DMS 273 (cell line): ENCODE results near the gene SIRPA.

Experiments used
- DNase-seq: peaks from one replicate; lab custom pipeline; 2025; ENCODE audit not compliant: unreplicated experiment; lab: John Stamatoyannopoulos, UW

Gene SIRPA

DNA sequence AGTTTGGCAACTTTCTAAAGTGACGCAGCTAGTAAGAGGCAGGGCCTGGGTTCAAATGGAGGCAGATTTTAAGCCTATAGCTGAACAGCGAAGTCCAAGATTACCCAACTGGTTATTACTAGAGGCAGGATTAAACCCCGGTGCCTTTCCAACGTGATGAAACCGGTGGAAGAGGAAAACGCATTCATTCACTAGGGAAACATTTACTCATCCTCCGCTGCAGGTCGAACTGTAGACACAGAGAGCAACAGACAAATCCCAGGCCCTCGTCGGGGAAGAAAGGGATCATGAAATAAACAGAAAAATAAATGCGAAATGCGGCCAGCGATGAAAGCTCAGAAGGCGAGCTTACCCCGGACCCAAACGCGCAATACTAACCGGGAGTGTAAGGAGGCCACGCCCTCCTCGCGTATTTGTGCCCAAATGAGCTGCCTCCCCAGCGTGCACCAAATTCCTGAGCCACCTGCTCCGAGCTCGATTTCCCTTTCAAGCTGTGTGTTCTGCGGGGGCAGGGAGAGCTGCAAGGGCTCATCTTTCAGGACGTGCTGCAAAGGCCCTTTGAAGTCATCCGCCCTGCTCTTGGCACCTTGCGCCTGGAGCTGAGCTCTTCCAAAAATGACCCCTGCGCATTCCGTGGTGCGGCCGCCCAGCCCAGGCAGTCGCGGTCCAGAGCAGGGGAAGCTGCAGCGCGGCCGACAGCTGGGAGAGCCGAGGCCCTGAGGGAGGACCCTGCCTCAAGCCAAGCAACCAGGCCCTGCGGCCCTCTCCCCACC is 51.7 kb downstream of the SIRPA start:
- peak; percentile 52 for DNase-seq

DNA sequence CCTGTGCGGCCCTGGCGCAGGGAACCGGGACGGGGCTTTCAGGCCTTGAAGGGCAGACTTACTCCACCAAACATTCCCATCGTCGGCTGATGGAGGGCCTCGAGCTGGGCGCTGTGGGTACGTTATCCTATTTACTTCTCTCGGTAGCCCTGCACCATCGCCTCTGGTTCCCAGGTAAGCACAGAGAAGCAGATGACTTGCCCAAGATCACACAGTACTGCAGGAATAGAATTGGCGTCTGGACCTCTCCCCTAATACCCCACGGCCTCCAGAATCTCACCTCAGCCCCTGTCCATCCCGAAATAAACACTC is 52.3 kb downstream of the SIRPA start:
- DNase-seq, result no peak

DNA sequence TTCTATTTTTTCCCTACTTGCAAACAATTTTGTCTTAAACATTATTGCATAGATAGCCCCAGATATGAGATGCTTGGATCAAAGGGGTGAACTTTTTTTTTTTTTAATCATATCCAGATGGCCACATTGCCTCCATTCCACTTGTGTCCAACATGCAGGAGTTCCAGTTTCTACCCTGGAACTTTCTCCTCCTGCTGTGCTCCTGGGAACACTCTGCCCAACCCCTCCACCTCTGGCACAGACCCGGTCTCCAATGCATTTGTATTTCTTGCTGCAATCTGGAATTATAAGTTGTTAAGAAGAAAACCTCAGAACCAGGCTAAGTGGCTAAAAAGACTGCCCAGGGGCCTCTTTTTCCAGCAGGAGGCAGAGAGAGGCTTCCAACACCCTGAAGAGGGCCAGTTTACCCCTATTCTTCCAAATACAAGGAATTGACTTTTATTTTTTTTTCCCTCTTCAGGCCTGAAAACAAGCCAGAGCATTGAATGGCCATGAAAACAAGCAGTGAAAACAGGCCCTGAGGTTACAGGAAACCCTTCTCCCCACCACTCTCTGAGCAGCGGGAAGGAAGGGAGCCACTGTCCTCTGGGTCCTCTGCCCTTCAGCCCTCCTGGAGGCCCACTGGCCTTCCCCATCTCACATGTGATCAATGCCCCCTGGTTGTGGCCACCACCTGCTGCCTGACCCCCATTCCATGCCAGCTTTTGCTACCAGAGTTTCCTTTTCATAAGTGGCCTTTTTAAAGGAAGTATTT is 54.3 kb downstream of the SIRPA start:
- DNase-seq, result no peak

DNA sequence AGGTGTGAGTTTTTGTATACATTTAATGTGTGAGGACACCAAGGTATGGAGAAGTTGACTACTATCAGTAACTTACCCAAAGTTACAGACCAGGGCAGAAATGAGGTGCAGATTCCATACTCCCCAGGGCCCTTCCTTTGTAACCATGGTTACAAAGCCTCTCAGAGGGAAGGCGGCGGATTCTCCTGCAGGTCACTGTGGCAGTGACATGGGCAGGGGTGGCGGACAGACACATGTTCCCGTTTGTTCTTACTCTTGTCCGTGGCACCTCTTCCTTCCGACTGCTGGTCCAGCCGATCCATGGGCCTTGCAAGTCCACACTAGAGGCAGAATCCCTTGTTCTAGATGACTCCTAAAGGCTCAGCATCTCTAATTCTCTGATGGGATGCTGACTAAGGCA is 55.6 kb downstream of the SIRPA start:
- no peak for DNase-seq

DNA sequence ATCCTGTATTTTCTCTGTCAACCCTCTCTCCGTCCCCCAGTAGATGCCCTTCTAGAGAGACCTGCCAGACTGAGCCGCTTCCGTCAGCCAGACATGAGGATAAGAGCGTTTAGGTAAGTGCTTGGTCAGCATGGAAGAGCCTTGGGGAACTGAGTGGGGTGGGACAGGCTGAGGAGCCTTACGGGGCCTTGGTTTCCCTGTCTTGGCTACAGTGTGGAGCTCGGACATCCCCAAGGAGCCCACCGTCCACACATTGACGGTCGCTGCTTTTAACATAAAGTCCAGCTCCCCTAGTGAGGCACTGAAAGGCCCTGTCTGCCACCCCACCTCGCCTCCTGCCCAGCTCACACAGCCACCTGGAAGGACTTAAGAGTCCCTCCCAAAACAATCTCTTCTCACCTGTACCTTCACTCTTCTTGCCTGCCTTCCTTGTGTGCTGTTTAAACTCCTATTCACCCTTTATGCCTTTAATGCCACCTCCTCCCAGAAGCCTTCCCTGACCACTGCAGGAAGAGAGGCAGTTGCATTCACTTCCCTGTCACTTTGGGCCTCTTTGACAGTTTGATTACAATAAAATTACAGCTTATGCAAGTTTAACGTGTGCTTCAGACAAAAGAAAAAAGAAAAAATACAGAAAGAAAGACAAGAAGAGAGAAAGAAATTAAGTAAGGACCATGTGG is 56.4 kb downstream of the SIRPA start:
- no peak for DNase-seq

DNA sequence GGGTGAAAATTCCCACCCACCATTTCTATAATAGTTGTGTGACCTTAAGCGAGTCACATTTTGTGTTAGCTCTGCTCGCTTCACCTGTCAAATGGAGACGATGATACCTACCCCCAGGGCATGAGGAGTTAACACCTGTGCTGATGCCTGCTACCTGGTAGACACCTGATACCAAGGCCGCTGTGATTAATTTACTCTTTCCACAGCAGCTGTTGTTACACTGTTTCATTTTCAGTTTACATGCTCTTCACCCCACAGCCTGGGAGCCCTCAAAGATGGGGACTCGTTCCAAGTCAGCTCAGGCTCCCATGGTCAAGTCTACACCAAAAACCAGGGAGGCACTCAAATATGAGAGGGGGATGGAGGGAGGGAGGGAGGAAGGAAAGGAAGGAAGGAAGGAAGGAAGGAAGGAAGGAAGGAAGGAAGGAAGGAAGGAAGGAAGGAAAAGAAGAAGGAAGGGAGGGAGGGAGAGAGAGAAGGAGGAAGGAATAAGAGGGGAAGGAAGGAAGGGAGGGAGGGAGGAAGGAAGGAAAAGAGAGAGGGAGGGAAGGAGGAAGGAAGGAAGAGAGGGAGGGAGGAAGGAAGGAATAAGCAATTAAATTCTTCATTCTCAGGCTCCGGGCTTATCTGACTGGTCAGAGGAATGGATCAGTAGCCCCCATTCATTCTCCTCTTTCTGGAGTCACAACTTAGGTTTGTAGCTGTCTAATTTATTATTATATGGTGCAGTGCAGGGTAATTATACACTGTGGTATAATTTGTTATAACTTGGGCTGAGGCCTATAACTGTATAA is 57.7 kb downstream of the SIRPA start:
- DNase-seq, result no peak

DNA sequence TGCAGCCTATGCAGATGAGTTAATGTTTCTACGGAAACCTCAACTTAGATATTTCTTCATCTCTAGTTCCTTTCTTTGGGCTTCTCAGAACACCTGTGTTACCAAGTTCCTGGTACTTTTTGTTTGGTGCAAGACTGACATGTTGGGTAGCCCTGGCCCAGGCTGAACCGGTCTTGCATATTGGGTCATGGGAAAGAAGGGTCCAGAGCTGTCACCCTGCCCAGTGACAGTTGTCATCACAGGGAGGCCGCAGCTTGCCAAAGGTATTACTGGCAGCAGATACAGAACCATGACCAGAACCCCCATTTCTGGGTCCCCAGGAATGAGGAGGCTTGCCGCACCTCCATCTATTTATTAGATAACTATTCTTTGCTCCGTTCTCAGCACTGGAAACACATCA is 58.4 kb downstream of the SIRPA start:
- no peak for DNase-seq

DNA sequence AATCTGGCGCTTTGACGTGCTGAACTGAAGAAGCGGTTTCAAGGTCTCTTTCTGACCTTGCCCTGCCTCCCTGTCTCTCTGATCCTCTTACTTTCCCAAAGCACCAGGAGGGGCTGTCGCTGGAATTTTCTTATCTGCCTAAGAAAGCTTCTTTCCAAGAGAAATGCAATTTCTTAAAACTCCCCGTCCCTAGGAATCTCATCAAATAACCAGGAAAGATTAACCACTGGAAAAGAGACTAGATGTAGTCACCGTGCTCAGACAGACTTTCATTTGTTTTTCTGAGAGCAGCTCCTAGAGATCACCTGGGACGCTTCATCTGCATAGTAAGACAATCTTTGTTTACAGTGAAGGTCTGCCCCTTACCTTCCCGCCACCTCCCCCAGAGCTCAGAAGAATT is 60.0 kb downstream of the SIRPA start:
- no peak for DNase-seq

DNA sequence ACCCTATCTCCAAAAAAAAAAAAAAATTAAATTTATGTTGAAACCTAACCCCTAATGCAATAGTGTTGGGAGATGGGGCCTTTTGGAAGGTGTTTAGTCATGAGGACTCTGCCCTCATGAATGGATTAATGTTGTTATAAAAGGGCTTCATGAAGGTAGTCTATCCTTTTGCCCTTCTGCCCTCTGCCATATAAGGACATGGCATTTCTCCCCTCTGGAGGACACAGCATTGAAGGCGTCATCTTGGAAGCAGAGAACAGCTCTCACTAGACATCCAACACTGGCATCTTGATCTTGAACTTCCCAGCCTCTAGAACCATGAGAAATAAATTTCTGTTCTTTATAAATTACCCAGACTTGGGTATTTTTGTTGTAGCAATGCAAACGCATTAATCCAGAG is 63.2 kb downstream of the SIRPA start:
- DNase-seq, result no peak

DNA sequence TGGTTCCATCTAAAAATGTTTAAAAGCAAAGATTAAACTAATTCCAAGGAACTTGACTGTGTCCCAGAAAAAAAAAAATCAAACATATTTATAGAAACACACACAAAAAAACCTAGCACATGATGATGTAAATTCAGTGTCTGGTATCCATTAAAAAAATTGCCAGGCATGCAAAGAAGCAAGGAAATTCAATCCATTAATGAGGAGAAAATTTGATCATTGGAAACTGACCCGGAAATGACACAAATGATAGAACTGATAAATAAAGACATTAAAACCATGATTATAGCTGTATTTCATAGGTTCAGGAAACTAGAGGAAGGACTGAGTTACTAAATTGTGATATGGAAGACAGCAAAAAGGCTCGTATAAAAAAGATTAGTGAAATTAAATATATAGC is 63.9 kb downstream of the SIRPA start:
- no peak for DNase-seq

DNA sequence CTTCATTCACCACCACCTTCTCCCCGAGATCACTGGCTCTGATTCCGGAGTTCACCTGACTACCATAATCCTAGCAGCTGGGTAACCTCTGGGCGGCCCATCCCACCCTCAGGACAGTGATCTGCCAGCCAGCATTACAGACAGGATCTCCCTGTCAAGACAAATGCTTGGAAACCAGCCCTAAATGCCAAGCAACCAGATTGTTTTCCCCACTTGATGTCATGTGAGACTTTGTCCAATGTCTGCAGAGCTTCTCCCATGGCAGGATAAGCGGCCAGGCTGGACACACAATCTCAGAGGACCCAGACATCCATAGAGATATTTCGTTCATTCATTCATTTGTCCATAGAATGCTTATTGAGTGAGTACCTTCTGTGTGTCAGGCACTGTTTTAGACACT is 66.2 kb downstream of the SIRPA start:
- no peak for DNase-seq

DNA sequence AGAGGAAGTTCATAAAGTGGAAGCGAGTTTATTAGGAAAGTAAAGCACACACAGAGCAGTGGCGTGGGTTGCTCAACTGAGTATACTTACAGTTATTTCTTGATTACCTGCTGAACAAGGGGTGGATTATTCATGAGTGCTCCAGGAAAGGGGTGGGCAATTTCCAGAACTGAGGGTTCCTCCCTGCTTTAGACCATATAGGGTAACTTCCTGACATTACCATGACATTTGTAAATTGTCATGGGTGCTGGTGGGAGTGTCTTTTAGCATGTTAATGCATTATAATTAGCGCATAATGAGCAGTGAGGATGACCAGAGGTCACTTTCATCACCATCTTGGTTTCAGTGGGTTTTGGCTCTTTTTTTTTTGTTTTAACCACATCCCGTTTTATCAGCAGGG is 68.9 kb downstream of the SIRPA start:
- DNase-seq, result no peak

DNA sequence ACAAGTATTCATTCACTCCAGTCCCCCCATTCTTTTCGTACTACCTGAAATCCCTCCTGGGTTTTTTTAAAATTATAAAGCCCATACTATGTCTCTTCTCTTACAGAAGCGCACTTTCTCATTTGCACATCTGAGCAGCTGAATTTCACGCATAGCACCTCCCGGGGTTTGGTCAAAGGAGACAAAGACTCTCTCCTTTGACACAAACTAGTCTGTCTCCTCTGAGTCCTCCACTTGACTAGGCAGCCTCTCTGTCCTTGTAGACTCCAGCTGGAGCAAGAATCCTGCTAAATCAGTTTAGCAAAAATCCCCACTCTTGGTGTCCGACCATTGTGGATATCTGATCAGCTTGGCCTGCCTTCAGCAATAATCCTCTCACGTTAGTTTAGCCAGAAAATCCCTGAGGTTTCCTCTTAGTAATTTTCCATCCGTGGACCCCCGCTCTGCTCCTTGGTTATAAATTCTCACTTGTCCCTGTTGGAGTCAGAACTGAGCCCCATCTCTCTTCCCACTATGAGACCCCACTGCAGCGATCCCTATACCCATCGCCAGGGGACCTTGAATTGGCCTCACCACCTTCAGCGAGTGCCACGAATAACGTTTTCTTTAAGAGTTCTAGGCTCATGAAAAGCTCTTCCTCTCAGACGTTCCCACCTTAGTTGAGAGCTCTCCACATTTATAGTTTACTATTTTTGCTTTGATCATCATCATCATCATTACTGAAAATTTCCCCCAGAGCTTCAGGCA is 69.6 kb downstream of the SIRPA start:
- no peak for DNase-seq

DNA sequence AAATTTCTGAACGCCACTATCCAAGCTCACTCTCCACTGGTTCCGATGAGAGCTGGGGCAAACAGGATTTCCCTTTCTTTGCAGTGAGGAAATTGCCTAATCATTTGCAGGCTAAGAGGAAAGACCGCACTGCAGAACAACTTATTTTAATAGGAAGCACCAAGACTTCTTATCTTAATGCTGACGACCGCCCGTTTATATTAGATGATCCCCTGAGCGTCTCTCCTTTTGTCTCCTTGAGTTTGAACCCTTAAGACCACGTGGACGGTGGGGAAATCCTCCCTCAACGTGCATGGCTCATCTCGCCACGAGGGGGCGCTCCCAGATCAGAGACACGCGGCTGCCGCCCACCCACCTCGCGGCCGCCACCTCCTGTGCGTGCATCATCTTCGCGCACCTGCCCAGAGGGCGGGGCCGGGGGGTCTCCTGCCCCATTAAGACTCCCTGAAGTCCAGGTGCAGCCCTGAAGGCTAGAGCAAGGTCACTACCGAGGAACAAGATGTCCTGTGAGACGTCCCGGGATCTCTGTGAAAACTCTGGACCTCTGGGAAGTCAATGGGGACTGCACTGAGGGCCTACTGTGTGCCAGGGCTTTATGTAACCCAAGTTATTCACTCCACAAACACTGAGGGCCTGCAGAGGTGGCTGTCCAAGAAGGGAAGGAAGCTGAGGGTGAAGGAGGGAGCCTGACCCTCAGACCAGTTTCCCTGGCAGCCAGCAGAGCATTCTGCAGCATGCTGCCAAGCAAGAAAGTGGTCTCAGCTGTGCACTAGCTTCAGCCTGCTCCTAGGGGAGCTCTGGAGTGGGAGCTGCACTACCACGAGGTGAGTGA is 70.5 kb downstream of the SIRPA start:
- DNase-seq, result peak; percentile 89

DNA sequence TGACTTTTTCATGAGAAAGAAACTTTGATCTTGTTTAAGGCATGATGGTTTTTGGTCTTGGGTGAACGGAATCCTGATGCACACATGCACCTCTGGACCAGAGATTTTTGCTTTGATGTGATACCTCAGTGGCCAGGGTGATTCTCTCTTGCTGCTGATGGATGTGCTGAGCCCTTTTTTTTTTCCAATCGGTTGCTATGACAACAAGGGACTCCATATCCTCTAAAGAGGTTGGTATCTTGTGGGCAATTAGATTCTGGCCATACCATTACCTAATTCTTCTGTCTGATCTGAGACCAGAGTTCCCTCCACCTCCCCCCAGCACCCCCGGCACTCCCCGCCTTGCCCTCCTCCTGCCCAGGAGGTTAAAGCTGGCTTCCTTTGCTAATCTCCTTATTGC is 73.8 kb downstream of the SIRPA start:
- DNase-seq, result no peak

DNA sequence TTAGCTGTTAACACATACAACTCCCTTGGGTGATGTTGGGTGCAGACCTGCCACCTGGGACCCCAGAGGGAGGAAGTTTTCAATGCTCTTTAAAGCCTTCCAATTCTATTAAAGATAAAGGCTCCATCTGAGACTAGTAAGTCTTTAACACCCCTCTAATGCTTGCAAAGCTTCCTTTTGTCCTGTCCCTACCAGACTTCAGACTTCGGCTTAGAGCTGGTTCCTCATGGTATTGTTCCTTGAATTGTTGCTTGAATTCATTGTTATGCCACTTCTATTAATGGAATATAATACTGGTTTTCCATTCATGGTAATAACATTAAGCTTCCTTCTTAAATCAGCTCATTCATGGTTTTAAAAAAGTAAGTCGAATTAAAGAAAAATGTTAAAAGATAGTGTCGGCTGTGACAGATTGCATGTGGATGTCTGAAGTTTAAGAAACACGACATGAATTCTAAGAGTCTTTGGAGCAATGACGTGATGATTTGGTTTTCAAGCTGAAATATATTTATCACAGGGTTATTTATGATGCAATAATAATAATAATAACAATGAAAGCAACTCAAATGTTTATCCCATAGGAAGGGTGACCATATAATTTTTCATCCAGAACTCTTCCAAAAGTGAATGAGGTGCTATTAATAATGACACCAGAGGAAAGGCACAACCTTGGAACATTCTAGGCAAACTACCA is 76.8 kb downstream of the SIRPA start:
- DNase-seq, result no peak

DNA sequence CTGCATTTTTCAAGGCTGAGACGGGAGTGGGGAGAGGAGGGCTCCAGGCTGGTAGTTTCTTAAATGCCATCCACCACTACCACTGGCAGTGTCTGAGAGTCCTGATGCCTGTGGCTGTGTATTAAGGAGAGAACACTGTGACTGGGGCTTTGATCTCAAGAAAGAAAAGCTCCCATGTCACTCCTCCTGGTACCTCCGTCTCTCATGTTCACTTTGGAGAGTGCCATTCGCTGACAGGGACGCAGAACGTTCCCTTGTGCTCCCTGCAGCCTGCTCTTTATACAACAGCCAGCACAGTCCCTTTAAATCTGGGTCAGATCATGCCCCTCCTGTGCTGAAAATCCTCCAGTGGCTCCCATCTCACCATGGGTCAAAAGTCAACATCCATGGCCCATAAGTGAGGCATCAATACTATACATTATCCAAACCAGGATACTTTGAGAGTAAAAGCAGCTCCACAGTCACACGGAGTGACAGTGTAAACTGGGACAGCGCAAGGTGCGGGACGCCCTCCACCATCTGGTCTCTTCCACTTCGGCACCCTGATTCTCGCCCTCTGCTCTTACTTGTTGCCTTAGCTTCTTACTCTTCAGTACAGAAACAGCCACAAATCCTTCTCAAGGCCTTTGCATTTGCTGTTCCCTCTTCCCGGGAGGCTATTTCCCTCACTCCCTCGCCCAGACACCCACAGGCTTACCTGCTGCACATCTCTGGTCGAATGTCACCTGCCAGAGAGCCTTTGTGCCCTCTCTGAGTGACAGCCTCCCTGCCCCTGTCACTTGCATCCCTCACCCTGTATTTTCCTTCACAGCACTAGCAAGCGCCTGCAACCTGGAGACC is 78.6 kb downstream of the SIRPA start:
- no peak for DNase-seq

DNA sequence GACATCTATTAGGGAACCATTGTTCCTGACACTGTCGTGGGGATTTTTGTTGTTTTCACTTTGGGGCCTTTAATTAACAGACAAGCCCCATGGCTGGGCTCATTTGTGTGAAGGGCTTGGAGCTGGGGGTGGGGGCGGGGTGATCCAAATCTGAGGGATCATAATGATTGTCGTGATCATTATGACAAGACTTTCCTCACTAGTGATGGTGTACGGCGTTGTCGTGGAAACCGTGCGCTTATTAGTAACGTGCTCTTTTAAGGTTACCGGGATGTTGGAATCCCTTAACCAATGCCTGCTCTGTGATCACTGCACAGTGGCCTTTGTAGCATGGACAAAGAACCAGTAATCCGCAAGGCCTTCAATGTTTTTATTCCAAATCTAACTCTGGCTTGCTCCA is 80.1 kb downstream of the SIRPA start:
- DNase-seq, result no peak
